Caco-2 (cell line): Measurements from ENCODE around the gene FAM120B. TPM values are rescaled to one million over a fixed set of nuclear protein-coding genes. Genes with fewer than 3 reads are reported as not detected.
"Not testable (repeated sequence)": the region's sequence is repeated elsewhere in the genome, so short reads cannot be mapped to it uniquely, and the experiment has no call there.

Experiments used
- BruUV-seq: library from RNA; stranded (reverse); fragments of 400-500 nt; replicated peaks from 2 replicates; lab custom pipeline; 2021; lab: Mats Ljungman, UMichigan
- CTCF ChIA-PET: fragments of 300-600 bp; sonication (Branson Sonifier 250); formaldehyde crosslinking; loops from one replicate; lab custom pipeline; 2022; ENCODE audit warnings: antibody characterized with exemption; lab: Charles Lee
- POLR2A ChIA-PET: fragments of 300-600 bp; sonication (Branson Sonifier 250); formaldehyde crosslinking; loops from one replicate; lab custom pipeline; 2022; ENCODE audit warnings: antibody characterized with exemption; lab: Charles Lee
- DNase-seq, 2 experiments: peaks; one replicate each; pipeline versions ENCODE4 v3.0.0 to v3.0.0-alpha.2; 2020 to 2022
- H3K27me3 ChIP-seq: replicated peaks from 2 replicates; pipeline ENCODE4 v1.6.0; 2011; ENCODE audit warnings: low read length; ENCODE audit not compliant: control insufficient read depth, insufficient read depth
- H3K36me3 ChIP-seq: 2 replicates; pipeline ENCODE4 v1.5.1; 2011; ENCODE audit warnings: low read length; ENCODE audit not compliant: control insufficient read depth, insufficient read depth
- H3K4me1 ChIP-seq: fragments of 250-450 bp; sonication (Bioruptor Pico); 2 replicates; pipeline ENCODE4 v1.5.1; 2020; ENCODE audit warnings: mild to moderate bottlenecking
- H3K4me3 ChIP-seq: 2 replicates; pipeline ENCODE4 v1.5.1; 2011; ENCODE audit warnings: low read depth, mild to moderate bottlenecking, control low read depth, low read length
- H3K9me3 ChIP-seq: fragments of 250-450 bp; sonication (Bioruptor Pico); 2 replicates; pipeline ENCODE4 v1.5.1; 2020; ENCODE audit warnings: mild to moderate bottlenecking, moderate library complexity
- H3K27ac Mint-ChIP-seq: one replicate; pipeline ENCODE4 v1.8.0; 2022; ENCODE audit warnings: mixed read lengths; ENCODE audit not compliant: unreplicated experiment
- H3K27me3 Mint-ChIP-seq: one replicate; pipeline ENCODE4 v1.8.0; 2022; ENCODE audit warnings: mixed read lengths; ENCODE audit not compliant: insufficient read depth, unreplicated experiment
- H3K36me3 Mint-ChIP-seq: one replicate; pipeline ENCODE4 v1.8.0; 2022; ENCODE audit warnings: mild to moderate bottlenecking, mixed read lengths; ENCODE audit not compliant: insufficient read depth, unreplicated experiment
- H3K4me1 Mint-ChIP-seq: one replicate; pipeline ENCODE4 v1.8.0; 2022; ENCODE audit warnings: low read depth, mixed read lengths; ENCODE audit not compliant: unreplicated experiment
- H3K4me3 Mint-ChIP-seq: one replicate; pipeline ENCODE4 v1.8.0; 2022; ENCODE audit warnings: mild to moderate bottlenecking, moderate library complexity, mixed read lengths; ENCODE audit not compliant: unreplicated experiment
- H3K9me3 Mint-ChIP-seq: one replicate; pipeline ENCODE4 v1.8.0; 2022; ENCODE audit warnings: mixed read lengths; ENCODE audit not compliant: unreplicated experiment
- CTCF ChIP-seq, 2 experiments: fragments of 200-600 bp in 1 of 2; IDR thresholded peaks; 1 replicate in 1 of 2; 2 replicates in 1 of 2; pipeline versions ENCODE4 v1.5.1 to v1.8.0; 2011 to 2022; ENCODE audit warnings: antibody characterized with exemption in 1 of 2, control low read depth in 1 of 2, inconsistent platforms in 1 of 2, low read depth in 1 of 2, low read length in 1 of 2, mild to moderate bottlenecking in 1 of 2, moderate library complexity in 1 of 2; ENCODE audit not compliant: insufficient read depth in 1 of 2, severe bottlenecking in 1 of 2, unreplicated experiment in 1 of 2
- intact Hi-C: fragments of 100-400 bp; cut with micrococcal nuclease; formaldehyde crosslinking; loops from one replicate; pipeline ENCODE4 v1.10.0; 2022; ENCODE audit not compliant: unreplicated experiment
- total RNA-seq: library from RNA; stranded (reverse); gene quantifications from 2 replicates; pipeline ENCODE4 v1.2.3, GENCODE V29; 2022

FAM120B gene
- total RNA-seq, 1 experiment from 2014 or later, result 21.0 TPM

- Mint-ChIP-seq H3K36me3 (peaks cover 11% of the 10 kb centered on the region), H3K9me3 (no peaks in the 10 kb centered on the region), H3K27ac (no peak overlapping the region), H3K27me3 (no peaks in the 10 kb centered on the region), H3K4me1 (no peaks in the 10 kb centered on the region), H3K4me3 (no peak overlapping the region)
- ChIA-PET CTCF (no interaction called here), POLR2A (interaction anchor here (0.6 kb wide), 1 partner anchor 108 kb away, joined by 4 read pairs; no protein-coding TSS in a partner anchor)
- no peak for TF ChIP-seq CTCF (IDR thresholded peaks at IDR 0.05; ENCODE audit: insufficient read depth in 1 of 2, low read depth in 1 of 2, low read length in 1 of 2, severe bottlenecking in 1 of 2, unreplicated experiment in 1 of 2)
- no peaks in the 10 kb centered on the region; the same call in 1 of the 2 replicates for H3K36me3 ChIP-seq
- H3K27me3 ChIP-seq, result no peaks in the 10 kb centered on the region
- H3K4me3 ChIP-seq, result no peak overlapping the region
- DNase-seq, result no peak
- BruUV-seq, result no TSS peak
- intact Hi-C loops, result no loop called here
- no peaks in the 10 kb centered on the region for H3K9me3 ChIP-seq
- no peaks in the 10 kb centered on the region for H3K4me1 ChIP-seq
Measured at GRCh38 chr6:170407932-170408331, 101.4 kb downstream of the FAM120B start.

DNA sequence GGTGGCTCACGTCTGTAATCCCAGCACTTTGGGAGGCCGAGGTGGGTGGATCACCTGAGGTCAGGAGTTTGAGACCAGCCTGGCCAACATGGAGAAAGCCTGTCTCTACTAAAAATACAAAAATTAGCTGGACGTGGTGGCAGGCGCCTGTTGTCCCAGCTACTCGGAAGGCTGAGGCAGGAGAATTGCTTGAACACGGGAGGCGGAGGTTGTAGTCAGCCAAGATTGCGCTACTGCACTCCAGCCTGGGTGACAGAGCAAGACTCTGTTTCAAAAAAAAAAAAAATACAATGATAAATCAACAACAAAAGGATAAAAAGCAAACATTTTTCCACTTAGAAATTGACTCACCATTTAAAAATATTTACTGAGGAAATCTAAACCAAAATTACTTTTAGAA is 103.2 kb downstream of the FAM120B start:
- H3K4me3 ChIP-seq, CTCF ChIA-PET, H3K4me1 ChIP-seq: not testable (repeated sequence)

GRCh38 chr6:170410241-170410640 is 103.7 kb downstream of the FAM120B start:
- Mint-ChIP-seq H3K9me3 (no peaks in the 10 kb centered on the region), H3K27me3 (no peaks in the 10 kb centered on the region), H3K4me3 (no peak overlapping the region), H3K27ac (no peak overlapping the region), H3K4me1 (no peaks in the 10 kb centered on the region), H3K36me3 (peaks cover 11% of the 10 kb centered on the region)
- Histone ChIP-seq H3K4me3 (no peak overlapping the region), H3K4me1 (no peaks in the 10 kb centered on the region), H3K9me3 (no peaks in the 10 kb centered on the region), H3K27me3 (no peaks in the 10 kb centered on the region), H3K36me3 (no peaks in the 10 kb centered on the region)
- DNase-seq, result no peak
- BruUV-seq, result no TSS peak
- CTCF ChIA-PET, result no interaction called here
- intact Hi-C loops, result no loop called here
- TF ChIP-seq CTCF (IDR thresholded peaks at IDR 0.05; ENCODE audit: insufficient read depth in 1 of 2, low read depth in 1 of 2, low read length in 1 of 2, severe bottlenecking in 1 of 2, unreplicated experiment in 1 of 2), result no peak
- POLR2A ChIA-PET, result no interaction called here

More for the DNA sequence above, 103.2 kb downstream of the FAM120B start:
- POLR2A ChIA-PET, H3K27ac Mint-ChIP-seq, BruUV-seq, H3K36me3 ChIP-seq, H3K27me3 Mint-ChIP-seq, H3K4me3 Mint-ChIP-seq, H3K9me3 Mint-ChIP-seq, H3K4me1 Mint-ChIP-seq, intact Hi-C loops, H3K27me3 ChIP-seq, DNase-seq, H3K9me3 ChIP-seq: not testable (repeated sequence)
- H3K36me3 Mint-ChIP-seq, result peaks cover 11% of the 10 kb centered on the region

- no TSS peak for BruUV-seq
- POLR2A ChIA-PET, result no interaction called here
- CTCF ChIA-PET, result no interaction called here
Measured at GRCh38 chr6:170415318-170415717, 108.8 kb downstream of the FAM120B start.

More at GRCh38 chr6:170415318-170415717, 108.8 kb downstream of the FAM120B start:
- Mint-ChIP-seq H3K4me3 (no peak overlapping the region), H3K36me3 (no peaks in the 10 kb centered on the region), H3K9me3 (no peaks in the 10 kb centered on the region), H3K4me1 (no peaks in the 10 kb centered on the region), H3K27me3 (no peaks in the 10 kb centered on the region), H3K27ac (no peak overlapping the region)
- Histone ChIP-seq H3K9me3 (no peaks in the 10 kb centered on the region), H3K27me3 (no peaks in the 10 kb centered on the region), H3K4me1 (no peaks in the 10 kb centered on the region), H3K36me3 (no peaks in the 10 kb centered on the region), H3K4me3 (no peak overlapping the region)
- no peak for TF ChIP-seq CTCF (IDR thresholded peaks at IDR 0.05; ENCODE audit: insufficient read depth in 1 of 2, low read depth in 1 of 2, low read length in 1 of 2, severe bottlenecking in 1 of 2, unreplicated experiment in 1 of 2)
- intact Hi-C loops, result no loop called here
- no peak for DNase-seq
